Tibial nerve (tissue), 3 donors: ENCODE data around the gene SYN1.

Experiments
- CTCF ChIP-seq, 5 experiments: fragments of 200-600 bp in 3 of 5; fragments of 450-650 bp in 2 of 5; sonication (generic) in 3 of 5; IDR thresholded peaks; one replicate each; pipeline ENCODE4 v1.5.1; 2016 to 2019; ENCODE audit warnings: antibody characterized with exemption in 5 of 5, mild to moderate bottlenecking in 3 of 5, moderate library complexity in 2 of 5
- POLR2A ChIP-seq, 2 donors: fragments of 450-650 bp; IDR thresholded peaks; one replicate each; pipeline ENCODE4 v1.6.1; 2017; ENCODE audit warnings: antibody characterized with exemption in 2 of 2, mild to moderate bottlenecking in 2 of 2, moderate library complexity in 2 of 2

- TF ChIP-seq CTCF (IDR thresholded peaks at IDR 0.05): no peak
- TF ChIP-seq POLR2A (IDR thresholded peaks at IDR 0.05): no peak
Observed at GRCh38 chrX:47595716-47596251, 23.9 kb downstream of the SYN1 start.
